Medulla oblongata (tissue), 1 donor: ENCODE results near the gene LIF.
"Not testable (repeated sequence)": the region's sequence is repeated elsewhere in the genome, so short reads cannot be mapped to it uniquely, and the experiment has no call there.

Source experiments
- DNase-seq: peaks from one replicate; pipeline ENCODE4 v3.0.0-alpha.2; 2015; ENCODE audit errors: extremely low spot score

Gene LIF

GRCh38 chr22:30225220-30225927, 21.2 kb downstream of the LIF start:
- no peak for DNase-seq

GRCh38 chr22:30224161-30224857, 22.2 kb downstream of the LIF start:
- DNase-seq: no peak

GRCh38 chr22:30223303-30223702, 23.3 kb downstream of the LIF start:
- DNase-seq: no peak

- no peak for DNase-seq
These were observed 24.2 kb downstream of the LIF start for GRCh38 chr22:30222321-30222720.

GRCh38 chr22:30221121-30221992, 25.2 kb downstream of the LIF start:
- no peak for DNase-seq

GRCh38 chr22:30220338-30221012, 26.1 kb downstream of the LIF start:
- DNase-seq: no peak

- DNase-seq: no peak
These were observed 26.8 kb downstream of the LIF start for GRCh38 chr22:30219668-30220278.

GRCh38 chr22:30219049-30219654, 27.4 kb downstream of the LIF start:
- DNase-seq: no peak

- peak; percentile 67 for DNase-seq
These were observed 28.6 kb downstream of the LIF start for GRCh38 chr22:30217698-30218560.

GRCh38 chr22:30216710-30217109, 29.8 kb downstream of the LIF start:
- DNase-seq: no peak

GRCh38 chr22:30216272-30216671, 30.3 kb downstream of the LIF start:
- not testable (repeated sequence) for DNase-seq

GRCh38 chr22:30214703-30215407, 31.7 kb downstream of the LIF start:
- no peak for DNase-seq

GRCh38 chr22:30212996-30213441, 33.5 kb downstream of the LIF start:
- DNase-seq: no peak

GRCh38 chr22:30212363-30212995, 34.1 kb downstream of the LIF start:
- DNase-seq: peak; percentile 50

- DNase-seq: no peak
These were observed 35.3 kb downstream of the LIF start for GRCh38 chr22:30211124-30211820.

GRCh38 chr22:30210235-30210909, 36.2 kb downstream of the LIF start:
- peak; percentile 49 for DNase-seq

GRCh38 chr22:30209642-30210041, 36.9 kb downstream of the LIF start:
- no peak for DNase-seq
